Naive thymus-derived CD8-positive, alpha-beta T cell (primary cell): ENCODE measurements around the gene DHFR2. TPM values are rescaled to one million over a fixed set of nuclear protein-coding genes. Genes with fewer than 3 reads are reported as not detected.
"Not testable (repeated sequence)": the region's sequence is repeated elsewhere in the genome, so short reads cannot be mapped to it uniquely, and the experiment has no call there.

Source experiments
- ATAC-seq, 2 donors: fragments of 150-1000 bp; cut with Tn5 transposase in 1 of 2; sonication (Bioruptor Pico), chemical (Tn5 transposase) in 1 of 2; 1 replicate in 1 of 2; 2 replicates in 1 of 2; pipeline ENCODE4 v1.10.0; 2021; ENCODE audit warnings: mild to moderate bottlenecking in 2 of 2, moderate library complexity in 2 of 2
- POLR2A ChIA-PET: fragments of 350-600 bp; sonication (Branson Sonifier 250); formaldehyde crosslinking; loops from one replicate; lab custom pipeline; 2021; ENCODE audit warnings: antibody characterized with exemption; lab: Charles Lee
- DNase-seq, 10 donors: peaks; one replicate each; pipeline versions ENCODE4 v3.0.0 to v3.0.0-alpha.2; 2020 to 2022
- H3K27ac Mint-ChIP-seq, 10 donors: one replicate each; pipeline ENCODE4 v1.8.0; 2020 to 2022; ENCODE audit warnings: mild to moderate bottlenecking in 10 of 10, mixed read lengths in 10 of 10, moderate library complexity in 4 of 10, inconsistent platforms in 1 of 10
- H3K27me3 Mint-ChIP-seq, 5 donors: one replicate each; pipeline ENCODE4 v1.8.0; 2021 to 2022; ENCODE audit warnings: mixed read lengths in 5 of 5
- H3K36me3 Mint-ChIP-seq, 3 donors: one replicate each; pipeline ENCODE4 v1.8.0; 2020 to 2022; ENCODE audit warnings: mixed read lengths in 3 of 3, mild to moderate bottlenecking in 2 of 3, inconsistent platforms in 1 of 3
- H3K4me1 Mint-ChIP-seq, 4 donors: one replicate each; pipeline ENCODE4 v1.8.0; 2021 to 2022; ENCODE audit warnings: mixed read lengths in 4 of 4
- H3K4me3 Mint-ChIP-seq, 10 donors: one replicate each; pipeline ENCODE4 v1.8.0; 2020 to 2022; ENCODE audit warnings: mild to moderate bottlenecking in 10 of 10, mixed read lengths in 10 of 10, moderate library complexity in 6 of 10, inconsistent platforms in 1 of 10
- H3K9me3 Mint-ChIP-seq, 9 donors: one replicate each; pipeline ENCODE4 v1.8.0; 2020 to 2022; ENCODE audit warnings: mixed read lengths in 9 of 9, mild to moderate bottlenecking in 3 of 9, inconsistent platforms in 1 of 9, moderate library complexity in 1 of 9
- polyA plus RNA-seq, 3 donors: library from polyadenylated mRNA; unstranded; fragments of 300-500 nt; fragmentation: Illumina TruSeq; gene quantifications; one replicate each; pipeline ENCODE4 v1.2.3, GENCODE V29; 2021
- total RNA-seq, 8 experiments: library from RNA in 2 of 8; stranded (reverse) in 2 of 8; gene quantifications; one replicate each; pipeline ENCODE4 v1.2.3 and lab custom pipeline; 2021 to 2026

The DHFR2 gene
- total RNA-seq (10 to 100 TPM; 10.7 to 10.8 TPM), polyA plus RNA-seq (1 to 10 TPM; 2.5 to 5.7 (median 2.7) TPM), total RNA-seq (lab: John Stamatoyannopoulos, UW) (5.9 to 19.1 (median 13.0) reads per million in 6 experiments)

DNA sequence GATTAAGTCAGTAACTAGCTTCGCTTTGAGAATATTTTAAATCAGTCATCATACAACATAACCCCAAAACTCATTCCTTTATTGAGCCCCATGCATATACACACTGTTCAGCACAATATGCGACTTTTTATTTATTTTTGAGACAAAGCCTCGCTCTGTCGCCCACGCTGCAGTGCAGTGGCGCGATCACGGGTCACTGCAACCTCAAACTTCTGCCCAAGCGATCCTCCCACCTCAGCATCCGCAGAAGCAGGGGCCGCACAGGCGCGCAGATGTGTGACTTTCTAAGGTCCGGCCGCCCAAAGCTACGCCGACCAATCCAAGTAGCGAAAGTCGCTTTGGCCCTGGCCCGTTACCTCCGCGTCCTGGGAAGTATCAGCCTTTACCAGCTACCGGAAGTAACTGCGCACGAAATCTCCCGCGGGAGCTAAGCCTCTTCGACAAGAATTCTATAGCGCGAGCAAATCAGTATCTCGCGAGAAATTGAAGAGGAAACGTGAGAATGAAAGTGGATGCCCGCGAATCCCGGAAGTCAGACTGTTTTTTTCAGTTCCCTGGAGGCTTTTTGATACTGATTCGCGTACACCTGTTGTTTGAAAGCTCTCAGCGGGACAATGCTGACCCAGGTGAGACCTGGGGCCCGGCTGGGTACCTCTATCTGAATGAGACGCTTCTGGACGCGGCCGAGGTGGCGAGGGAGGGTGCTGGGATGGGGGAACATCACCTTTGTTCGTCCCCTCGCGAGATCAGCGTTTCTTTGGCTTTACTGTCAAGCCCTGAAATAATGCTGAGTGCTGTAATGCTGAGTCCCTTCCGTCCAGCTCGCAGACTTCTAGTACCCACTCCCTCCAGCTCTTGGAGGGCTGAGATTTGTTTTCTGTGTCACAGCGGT is at the start of gene DHFR2, which contains the start of gene NSUN3:
Gene DHFR2 (minus strand): TSS at position 404 of the 892 bp plus-strand sequence. CDS start 1,405 bp downstream, outside the sequence.
Gene NSUN3 (plus strand): TSS at position 549 of the 892 bp plus-strand sequence. CDS start 66 bp downstream, at position 615.
- Mint-ChIP-seq H3K4me3 (peak within 1 kb of the TSS; percentile 97 to 99 (median 98)), H3K4me1 (peaks cover 20 to 57% (median 47%) of the 10 kb centered on the region in 4 donors), H3K27me3 (no peaks in the 10 kb centered on the region), H3K9me3 (no peaks in the 10 kb centered on the region), H3K36me3 (peaks cover 5 to 44% (median 20%) of the 10 kb centered on the region in 3 donors), H3K27ac (peak within 1 kb of the TSS; percentile 99 to 100 (median 100))
- ATAC-seq = peak; percentile 88 to 89
- POLR2A ChIA-PET = interaction anchor here (0.9 to 1.8 kb wide), 5 partner anchors 19 to 90 kb away, joined by 3 to 16 read pairs (median 7); partner anchors contain the start of genes ARL13B and PROS1
- DNase-seq = peak; percentile 61 to 97 (median 84)

DNA sequence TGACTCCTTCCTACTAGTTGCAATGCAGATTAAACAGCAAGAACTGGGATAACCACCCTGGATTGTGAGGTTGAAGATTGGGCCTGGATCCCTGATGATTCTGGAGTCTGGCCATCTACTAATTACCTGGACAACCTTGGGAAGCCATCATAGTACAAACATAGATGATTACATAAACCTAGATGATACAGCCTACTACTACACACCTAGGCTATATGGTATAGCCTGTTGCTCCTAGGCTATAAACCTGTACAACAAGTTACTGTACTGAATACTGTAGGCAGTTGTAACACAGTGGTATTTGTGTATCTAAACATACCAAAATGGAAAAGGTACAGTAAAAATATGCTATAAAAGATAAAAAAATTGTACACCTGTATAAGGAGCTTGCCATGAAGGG is 48.1 kb upstream of the DHFR2 start:
- no peak for DNase-seq

DNA sequence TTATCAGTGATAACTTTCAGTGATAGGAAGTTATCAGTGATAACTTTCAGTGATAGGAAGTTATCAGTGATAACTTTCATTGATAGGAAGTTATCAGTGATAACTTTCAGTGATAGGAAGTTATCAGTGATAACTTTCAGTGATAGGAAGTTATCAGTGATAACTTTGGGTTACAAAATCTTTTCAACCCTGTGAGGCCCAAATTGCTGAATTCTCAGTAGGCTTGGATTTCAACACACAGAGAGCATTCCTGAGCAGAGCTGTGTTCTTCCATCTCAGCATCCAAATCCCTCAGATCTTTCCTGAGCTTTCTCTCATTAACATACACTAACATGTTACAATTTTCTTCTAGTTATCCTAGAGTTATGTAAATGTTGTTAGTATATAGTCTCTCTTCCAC is 47.5 kb upstream of the DHFR2 start:
- DNase-seq, POLR2A ChIA-PET, ATAC-seq, H3K9me3 Mint-ChIP-seq, H3K4me3 Mint-ChIP-seq, H3K27me3 Mint-ChIP-seq: not testable (repeated sequence)
- H3K27ac Mint-ChIP-seq = peak overlapping the region in 1 of 10 donors; percentile 29
- peaks cover 6 to 77% (median 23%) of the 10 kb centered on the region in 3 donors for H3K36me3 Mint-ChIP-seq
- H3K4me1 Mint-ChIP-seq = peaks cover 2 to 12% (median 4%) of the 10 kb centered on the region in 4 donors

More for the DNA sequence above, 48.1 kb upstream of the DHFR2 start:
- no peak for ATAC-seq
- H3K27ac Mint-ChIP-seq = no peak overlapping the region
- H3K27me3 Mint-ChIP-seq = no peaks in the 10 kb centered on the region
- POLR2A ChIA-PET = no interaction called here
- peaks cover 2 to 12% (median 5%) of the 10 kb centered on the region in 4 donors for H3K4me1 Mint-ChIP-seq
- no peaks in the 10 kb centered on the region for H3K9me3 Mint-ChIP-seq
- H3K36me3 Mint-ChIP-seq = peaks cover 6 to 75% (median 22%) of the 10 kb centered on the region in 3 donors
- no peak overlapping the region for H3K4me3 Mint-ChIP-seq

DNA sequence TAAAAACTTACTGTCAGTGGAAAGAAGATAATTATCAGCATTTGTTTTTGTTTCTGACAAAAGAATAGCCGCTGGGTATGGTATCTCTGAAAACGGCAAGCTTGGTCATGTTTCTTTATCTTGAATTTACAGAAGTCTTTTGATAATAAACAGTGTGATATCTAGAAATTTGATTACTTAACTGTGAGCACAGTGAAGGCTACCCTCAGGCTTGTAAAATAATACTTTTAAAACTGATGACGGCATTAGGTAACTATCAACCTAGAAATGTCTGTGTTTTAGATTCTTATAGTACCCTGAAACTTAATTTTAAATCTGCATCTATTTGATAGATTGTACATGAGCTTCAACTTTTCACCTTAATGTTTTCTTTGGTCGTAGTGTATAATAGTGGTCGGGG is 43.6 kb upstream of the DHFR2 start:
- H3K27ac Mint-ChIP-seq = peak overlapping the region in 1 of 10 donors; percentile 11
- H3K27me3 Mint-ChIP-seq = no peaks in the 10 kb centered on the region
- H3K4me1 Mint-ChIP-seq = no peaks in the 10 kb centered on the region
- DNase-seq (no peak), ATAC-seq (no peak)
- no peak overlapping the region for H3K4me3 Mint-ChIP-seq
- no peaks in the 10 kb centered on the region for H3K9me3 Mint-ChIP-seq
- POLR2A ChIA-PET = no interaction called here
- H3K36me3 Mint-ChIP-seq = peaks cover 0 to 70% (median 16%) of the 10 kb centered on the region in 3 donors

DNA sequence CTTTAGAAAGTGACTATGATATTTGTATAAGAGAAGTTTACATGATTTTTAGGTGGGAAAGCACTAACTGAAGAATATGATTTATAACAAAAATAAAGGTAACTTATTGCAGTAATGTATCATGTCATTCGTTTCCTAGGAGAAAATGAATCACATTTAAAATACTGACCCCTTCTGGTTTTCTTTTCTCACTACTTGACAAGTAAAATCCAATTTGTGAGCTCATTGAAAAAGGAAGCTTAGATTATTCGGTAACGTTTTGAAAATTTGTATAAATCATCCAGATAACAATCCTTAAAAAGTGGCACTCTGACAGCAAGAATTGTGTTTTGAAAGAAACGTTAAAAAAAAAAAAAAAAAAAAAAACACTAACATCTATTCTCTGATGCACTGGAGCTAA is 39.1 kb upstream of the DHFR2 start:
- POLR2A ChIA-PET = interaction anchor here (0.7 kb wide), 1 partner anchor 30 kb away, joined by 6 read pairs; no protein-coding TSS in a partner anchor
- Mint-ChIP-seq H3K36me3 (peaks cover 13 to 71% (median 22%) of the 10 kb centered on the region in 3 donors), H3K4me1 (peaks cover 0 to 10% (median 2%) of the 10 kb centered on the region in 4 donors), H3K4me3 (no peak overlapping the region), H3K9me3 (no peaks in the 10 kb centered on the region), H3K27ac (no peak overlapping the region), H3K27me3 (no peaks in the 10 kb centered on the region)
- DNase-seq (no peak), ATAC-seq (no peak)

DNA sequence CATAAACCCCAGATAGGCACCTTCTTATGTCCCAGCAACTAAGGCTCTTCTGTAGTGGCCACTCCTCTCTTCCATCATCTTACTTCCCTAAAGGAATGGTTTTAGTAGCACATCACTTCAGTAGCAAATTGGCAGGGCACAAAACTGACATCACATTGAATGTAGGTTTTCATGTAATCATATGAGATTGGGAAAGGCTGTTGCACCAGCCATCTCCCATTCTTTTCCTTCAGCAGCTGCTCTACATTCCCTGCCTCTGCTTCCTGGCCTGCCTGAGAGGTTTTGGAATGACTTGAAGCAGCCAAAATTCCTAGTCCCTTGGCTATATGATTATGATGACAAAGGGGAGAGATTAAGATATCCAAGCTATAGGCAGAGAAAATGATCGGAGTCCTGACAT is 36.6 kb upstream of the DHFR2 start:
- H3K27ac Mint-ChIP-seq = peak overlapping the region in 2 of 10 donors; percentile 30 to 63
- POLR2A ChIA-PET = no interaction called here

DNA sequence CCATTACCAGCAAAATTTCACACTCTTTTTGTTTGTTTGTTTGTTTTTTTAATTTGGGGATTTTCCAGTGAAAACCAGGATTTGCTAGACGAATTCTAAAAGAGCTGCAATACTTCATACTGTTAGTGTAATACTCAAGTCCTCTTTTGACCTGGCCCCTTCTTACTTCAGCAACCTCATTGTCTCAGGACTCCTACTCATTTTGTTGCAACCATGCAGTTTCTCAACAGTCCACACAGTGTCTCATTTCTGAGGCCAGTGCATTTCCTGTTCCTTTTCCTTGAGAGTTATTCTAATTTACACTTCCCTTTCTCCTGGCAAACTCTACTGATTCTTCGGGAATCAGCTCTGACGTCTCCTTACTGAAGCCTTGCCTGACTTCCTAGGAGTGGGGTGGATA is 35.7 kb upstream of the DHFR2 start:
- peaks cover 0 to 10% (median 3%) of the 10 kb centered on the region in 4 donors for H3K4me1 Mint-ChIP-seq
- no peak for DNase-seq
- H3K27me3 Mint-ChIP-seq = no peaks in the 10 kb centered on the region
- peaks cover 13 to 80% (median 36%) of the 10 kb centered on the region in 3 donors for H3K36me3 Mint-ChIP-seq
- H3K27ac Mint-ChIP-seq = peak overlapping the region in 1 of 10 donors; percentile 7
- POLR2A ChIA-PET = no interaction called here
- H3K4me3 Mint-ChIP-seq = no peak overlapping the region
- ATAC-seq = no peak
- H3K9me3 Mint-ChIP-seq = no peaks in the 10 kb centered on the region

More for the DNA sequence above, 36.6 kb upstream of the DHFR2 start:
- Mint-ChIP-seq H3K4me3 (no peak overlapping the region), H3K4me1 (peaks cover 0 to 10% (median 2%) of the 10 kb centered on the region in 4 donors), H3K27me3 (no peaks in the 10 kb centered on the region), H3K9me3 (no peaks in the 10 kb centered on the region), H3K36me3 (peaks cover 13 to 81% (median 32%) of the 10 kb centered on the region in 3 donors)
- DNase-seq (no peak), ATAC-seq (no peak)

DNA sequence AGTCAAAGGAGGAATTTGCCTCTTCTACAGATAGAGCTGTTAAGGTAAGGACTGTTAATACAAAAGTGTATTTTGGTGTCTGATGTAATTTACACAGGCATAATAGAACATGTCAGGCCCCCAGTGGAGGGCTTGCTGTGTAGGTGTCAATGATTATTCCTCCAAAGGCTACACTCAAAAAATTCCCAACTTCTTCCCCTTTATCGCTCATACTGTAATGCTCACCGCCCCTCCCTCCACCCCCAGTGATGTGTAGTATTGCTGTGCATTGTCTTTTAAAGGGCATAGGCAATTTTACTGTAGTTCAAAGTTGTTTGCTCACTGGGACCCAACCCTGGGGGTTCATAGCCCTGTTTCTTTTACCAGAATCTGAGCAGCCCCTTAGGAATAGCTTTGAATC is 32.4 kb upstream of the DHFR2 start:
- Mint-ChIP-seq H3K36me3 (peaks cover 18 to 79% (median 50%) of the 10 kb centered on the region in 3 donors), H3K27me3 (no peaks in the 10 kb centered on the region), H3K27ac (no peak overlapping the region), H3K4me3 (no peak overlapping the region), H3K9me3 (no peaks in the 10 kb centered on the region), H3K4me1 (peaks cover 0 to 17% (median 7%) of the 10 kb centered on the region in 4 donors)
- POLR2A ChIA-PET = no interaction called here
- DNase-seq = no peak
- no peak for ATAC-seq

DNA sequence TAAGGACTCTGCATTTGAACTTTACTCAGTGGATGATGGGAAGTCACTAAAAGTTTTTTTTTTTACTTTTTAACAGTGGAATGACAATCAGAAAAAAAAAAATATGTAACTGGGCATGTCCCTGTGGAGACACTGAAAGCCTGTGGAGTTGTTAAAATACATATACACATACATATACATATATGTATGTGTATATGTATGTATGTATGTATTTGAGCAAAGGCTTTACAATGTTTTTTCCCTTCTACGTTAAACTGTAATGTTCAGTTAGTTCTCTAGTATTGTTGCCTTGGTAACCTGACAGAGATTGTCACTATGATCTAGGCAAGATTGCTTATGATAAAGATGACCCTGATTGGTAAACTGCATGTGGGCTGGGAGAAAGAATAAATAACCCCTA is 30.4 kb upstream of the DHFR2 start:
- peaks cover 14 to 73% (median 57%) of the 10 kb centered on the region in 3 donors for H3K36me3 Mint-ChIP-seq
- POLR2A ChIA-PET = no interaction called here
- no peaks in the 10 kb centered on the region for H3K9me3 Mint-ChIP-seq
- peaks cover 0 to 8% (median 5%) of the 10 kb centered on the region in 4 donors for H3K4me1 Mint-ChIP-seq
- ATAC-seq (no peak), DNase-seq (no peak)
- H3K27me3 Mint-ChIP-seq = no peaks in the 10 kb centered on the region
- H3K4me3 Mint-ChIP-seq = no peak overlapping the region
- peak overlapping the region in 2 of 10 donors; percentile 20 to 60 for H3K27ac Mint-ChIP-seq

DNA sequence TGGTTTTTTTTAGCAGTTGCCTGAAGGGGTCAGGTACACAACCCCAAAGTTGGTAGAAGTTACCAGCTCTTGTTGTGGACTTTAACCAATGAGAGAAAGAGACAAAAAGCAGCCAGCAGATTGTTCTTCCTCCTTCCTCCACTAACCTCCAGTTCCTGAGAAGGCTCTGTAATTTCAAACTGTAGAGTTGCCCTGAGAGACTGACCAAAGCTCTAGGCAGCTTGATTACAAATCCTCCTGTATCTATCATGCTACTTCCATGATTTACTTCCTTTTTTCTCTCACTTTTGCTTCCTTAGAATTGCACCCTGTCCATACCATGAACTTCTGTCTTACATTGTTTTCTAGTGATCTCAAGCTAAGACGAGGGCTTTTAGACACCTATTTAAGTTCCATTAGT is 29.4 kb upstream of the DHFR2 start:
- Mint-ChIP-seq H3K4me3 (no peak overlapping the region), H3K4me1 (peaks cover 0 to 14% (median 6%) of the 10 kb centered on the region in 4 donors), H3K36me3 (peaks cover 11 to 66% (median 56%) of the 10 kb centered on the region in 3 donors), H3K27ac (peak overlapping the region in 3 of 10 donors; percentile 1 to 18 (median 12)), H3K27me3 (no peaks in the 10 kb centered on the region), H3K9me3 (no peaks in the 10 kb centered on the region)
- ATAC-seq = no peak
- DNase-seq = no peak
- POLR2A ChIA-PET = no interaction called here

DNA sequence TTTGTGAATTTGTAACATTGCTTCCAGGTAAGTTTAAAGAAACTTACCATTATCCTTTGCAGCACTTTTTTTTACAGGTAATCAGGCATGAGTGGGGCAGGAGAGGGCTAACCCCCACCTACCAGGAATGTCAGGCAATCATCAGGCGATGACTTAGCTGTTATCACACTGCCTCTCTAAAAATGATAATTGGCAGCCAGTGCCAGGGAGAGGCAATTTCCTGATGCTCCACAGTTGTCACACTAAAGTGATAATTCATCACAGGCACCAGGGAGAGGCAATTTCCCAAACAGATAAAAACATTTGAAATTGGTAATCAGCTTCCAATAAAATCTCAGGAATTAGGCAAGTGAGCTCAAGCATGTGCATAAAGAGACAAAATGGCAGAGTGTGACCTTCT is 26.4 kb upstream of the DHFR2 start:
- no peak overlapping the region for H3K4me3 Mint-ChIP-seq
- no peaks in the 10 kb centered on the region for H3K27me3 Mint-ChIP-seq
- H3K9me3 Mint-ChIP-seq = no peaks in the 10 kb centered on the region
- peaks cover 11 to 60% (median 45%) of the 10 kb centered on the region in 3 donors for H3K36me3 Mint-ChIP-seq
- ATAC-seq (no peak), DNase-seq (no peak)
- peaks cover 0 to 14% (median 5%) of the 10 kb centered on the region in 4 donors for H3K4me1 Mint-ChIP-seq
- peak overlapping the region in 1 of 10 donors; percentile 34 for H3K27ac Mint-ChIP-seq
- POLR2A ChIA-PET = no interaction called here

DNA sequence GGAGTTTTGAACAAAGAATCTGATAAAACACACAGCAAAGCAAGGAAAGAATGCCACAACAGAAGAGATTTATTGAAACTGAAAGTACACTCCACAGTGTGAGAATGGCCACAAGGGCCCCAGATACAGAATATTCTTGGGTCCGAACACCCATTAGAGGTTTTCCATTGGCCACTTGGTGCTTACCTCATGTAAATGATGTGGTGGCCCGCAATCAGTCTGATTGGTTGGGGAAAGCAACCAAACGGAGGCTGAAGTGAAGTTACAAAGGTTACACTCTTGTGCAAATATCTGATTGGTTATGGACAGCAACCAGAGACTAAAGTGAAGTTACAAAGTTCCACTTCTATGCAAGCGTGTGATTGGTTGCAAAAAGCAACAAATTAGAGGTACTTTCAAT is 20.5 kb upstream of the DHFR2 start:
- H3K4me3 Mint-ChIP-seq = no peak overlapping the region
- H3K27ac Mint-ChIP-seq = no peak overlapping the region
- peaks cover 20 to 50% (median 47%) of the 10 kb centered on the region in 4 donors for H3K4me1 Mint-ChIP-seq
- DNase-seq (no peak), ATAC-seq (no peak)
- POLR2A ChIA-PET = no interaction called here
- H3K36me3 Mint-ChIP-seq = peaks cover 4 to 39% (median 23%) of the 10 kb centered on the region in 3 donors
- H3K9me3 Mint-ChIP-seq = no peaks in the 10 kb centered on the region
- H3K27me3 Mint-ChIP-seq = no peaks in the 10 kb centered on the region
